H1 (cell line): ENCODE measurements around the gene RAB1A.

ENCODE experiments used
- EP300 ChIP-seq, 2 experiments: IDR thresholded peaks; 1 replicate in 1 of 2; 2 replicates in 1 of 2; pipeline ENCODE4 v1.6.1; 2011 to 2012; ENCODE audit warnings: low read depth in 2 of 2, low read length in 2 of 2, mild to moderate bottlenecking in 2 of 2, borderline replicate concordance in 1 of 2, inconsistent platforms in 1 of 2, moderate library complexity in 1 of 2
- GABPA ChIP-seq: IDR thresholded peaks from 2 replicates; pipeline ENCODE4 v1.6.1; 2011; ENCODE audit warnings: mild to moderate bottlenecking, low read length, moderate library complexity, borderline replicate concordance; ENCODE audit not compliant: insufficient read depth
- GTF2F1 ChIP-seq: IDR thresholded peaks from 2 replicates; pipeline ENCODE4 v1.6.1; 2012; ENCODE audit warnings: low read depth, low read length, improper control_type of control experiment, borderline replicate concordance
- HDAC6 ChIP-seq: IDR thresholded peaks from one replicate; pipeline ENCODE4 v1.7.1; 2012; ENCODE audit warnings: low read depth, mild to moderate bottlenecking, inconsistent platforms, low read length, moderate library complexity
- POLR2A ChIP-seq, 2 experiments: IDR thresholded peaks; 1 replicate in 1 of 2; 2 replicates in 1 of 2; pipeline ENCODE4 v1.6.1; 2011; ENCODE audit warnings: low read depth in 2 of 2, low read length in 2 of 2, mild to moderate bottlenecking in 2 of 2; ENCODE audit errors: control extremely low read depth in 1 of 2
- SIN3A ChIP-seq, 2 experiments: IDR thresholded peaks in 1 of 2; conservative IDR thresholded peaks in 1 of 2; 2 replicates each; pipeline ENCODE4 v1.6.1; 2011 to 2012; ENCODE audit warnings: low read length in 2 of 2, improper control_type of control experiment in 1 of 2, low read depth in 1 of 2, mild to moderate bottlenecking in 1 of 2
- SP1 ChIP-seq: IDR thresholded peaks from 2 replicates; pipeline ENCODE4 v1.6.1; 2011; ENCODE audit warnings: low read depth, low read length
- TAF1 ChIP-seq: IDR thresholded peaks from 2 replicates; pipeline ENCODE4 v1.6.1; 2011; ENCODE audit warnings: mild to moderate bottlenecking, low read depth, low read length
- TF ChIP-seq, protein P1 (sequence below), 3 experiments: IDR thresholded peaks; 1 replicate in 2 of 3; 2 replicates in 1 of 3; pipeline versions ENCODE4 v1.5.1 to v1.6.1; 2011; ENCODE audit warnings: low read length in 3 of 3, mild to moderate bottlenecking in 3 of 3, inconsistent platforms in 2 of 3, low read depth in 1 of 3, moderate library complexity in 1 of 3; ENCODE audit not compliant: insufficient read depth in 1 of 3; ENCODE audit errors: control extremely low read depth in 1 of 3

DNA sequence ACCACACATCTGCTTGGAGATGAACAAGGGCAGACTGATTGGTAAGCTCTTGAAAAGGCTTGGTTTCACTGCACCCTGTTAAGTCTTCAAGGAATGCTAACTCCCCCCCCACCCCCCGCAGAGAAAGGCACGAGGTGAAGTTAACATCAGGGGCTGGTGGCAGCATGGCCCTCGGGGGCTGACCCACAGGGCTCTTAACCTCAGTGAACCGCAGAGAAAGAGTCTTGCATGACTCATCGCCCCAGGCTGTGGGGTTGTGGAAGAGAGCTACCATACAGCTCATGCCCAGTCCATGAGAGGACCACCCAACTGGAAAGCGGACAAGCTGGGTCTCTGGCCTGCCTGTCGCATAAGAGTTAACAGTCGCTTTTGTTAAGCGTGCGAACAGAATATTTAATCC, 84.3 kb downstream of the RAB1A start:
- TF ChIP-seq SIN3A (conservative IDR thresholded peaks at IDR 0.05 in 1 of 2, IDR thresholded peaks at IDR 0.05 in 1 of 2; ENCODE audit: low read depth in 1 of 2, low read length in 2 of 2) (no peak), GABPA (no peak), SP1 (0 out of 2 replicates have a peak, but pooled peaks have one; percentile 28), POLR2A (IDR thresholded peaks at IDR 0.05; ENCODE audit: control extremely low read depth in 1 of 2, low read depth in 2 of 2, low read length in 2 of 2) (no peak), GTF2F1 (no peak), EP300 (IDR thresholded peaks at IDR 0.05; ENCODE audit: borderline replicate concordance in 1 of 2, low read depth in 2 of 2, low read length in 2 of 2) (no peak), HDAC6 (no peak), TAF1 (no peak)
- TF ChIP-seq, protein P1, sequence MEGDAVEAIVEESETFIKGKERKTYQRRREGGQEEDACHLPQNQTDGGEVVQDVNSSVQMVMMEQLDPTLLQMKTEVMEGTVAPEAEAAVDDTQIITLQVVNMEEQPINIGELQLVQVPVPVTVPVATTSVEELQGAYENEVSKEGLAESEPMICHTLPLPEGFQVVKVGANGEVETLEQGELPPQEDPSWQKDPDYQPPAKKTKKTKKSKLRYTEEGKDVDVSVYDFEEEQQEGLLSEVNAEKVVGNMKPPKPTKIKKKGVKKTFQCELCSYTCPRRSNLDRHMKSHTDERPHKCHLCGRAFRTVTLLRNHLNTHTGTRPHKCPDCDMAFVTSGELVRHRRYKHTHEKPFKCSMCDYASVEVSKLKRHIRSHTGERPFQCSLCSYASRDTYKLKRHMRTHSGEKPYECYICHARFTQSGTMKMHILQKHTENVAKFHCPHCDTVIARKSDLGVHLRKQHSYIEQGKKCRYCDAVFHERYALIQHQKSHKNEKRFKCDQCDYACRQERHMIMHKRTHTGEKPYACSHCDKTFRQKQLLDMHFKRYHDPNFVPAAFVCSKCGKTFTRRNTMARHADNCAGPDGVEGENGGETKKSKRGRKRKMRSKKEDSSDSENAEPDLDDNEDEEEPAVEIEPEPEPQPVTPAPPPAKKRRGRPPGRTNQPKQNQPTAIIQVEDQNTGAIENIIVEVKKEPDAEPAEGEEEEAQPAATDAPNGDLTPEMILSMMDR (IDR thresholded peaks at IDR 0.05; ENCODE audit: control extremely low read depth in 1 of 3, insufficient read depth in 1 of 3, low read depth in 1 of 3, low read length in 3 of 3): no peak
